ENCODE data around the gene PRPSAP2.

- TF ChIP-seq CTCF (conservative IDR thresholded peaks at IDR 0.05 in 1 of 2, IDR thresholded peaks at IDR 0.05 in 1 of 2; ENCODE audit: extremely low read depth in 1 of 2, insufficient read depth in 1 of 2, low read depth in 1 of 2, low read length in 2 of 2) (no peak), EZH2 (IDR thresholded peaks at IDR 0.05; ENCODE audit: borderline replicate concordance, low read length) (no peak)
These were observed 1.3 kb downstream of the PRPSAP2 start for GRCh38 chr17:18859256-18859655.
